Rectal smooth muscle tissue (tissue), 1 donor: ENCODE results near the gene RAB11FIP4.

Experiments
- H3K27ac ChIP-seq: one replicate; pipeline ENCODE4 v1.7.0; 2013; ENCODE audit warnings: low read depth, low read length, inconsistent platforms
- H3K27me3 ChIP-seq: one replicate; pipeline ENCODE4 v1.7.0; 2013; ENCODE audit warnings: low read length; ENCODE audit not compliant: control insufficient read depth, insufficient read depth
- H3K36me3 ChIP-seq: one replicate; pipeline ENCODE4 v1.7.0; 2013; ENCODE audit warnings: low read length; ENCODE audit not compliant: control insufficient read depth, insufficient read depth
- H3K4me1 ChIP-seq: one replicate; pipeline ENCODE4 v1.7.0; 2013; ENCODE audit warnings: low read length; ENCODE audit not compliant: control insufficient read depth, insufficient read depth
- H3K4me3 ChIP-seq: one replicate; pipeline ENCODE4 v1.7.0; 2013; ENCODE audit warnings: low read length
- H3K9ac ChIP-seq: one replicate; pipeline ENCODE4 v1.7.0; 2013; ENCODE audit warnings: low read length

RAB11FIP4 gene

GRCh38 chr17:31480067-31480466, 88.6 kb downstream of the RAB11FIP4 start:
- Histone ChIP-seq H3K36me3 (no peaks in the 10 kb centered on the region), H3K27me3 (no peaks in the 10 kb centered on the region), H3K4me1 (no peaks in the 10 kb centered on the region), H3K4me3 (no peak overlapping the region), H3K9ac (no peak overlapping the region), H3K27ac (no peak overlapping the region)

GRCh38 chr17:31480904-31481782, 89.7 kb downstream of the RAB11FIP4 start:
- no peaks in the 10 kb centered on the region for H3K4me1 ChIP-seq
- no peak overlapping the region for H3K27ac ChIP-seq
- H3K36me3 ChIP-seq, result no peaks in the 10 kb centered on the region
- no peak overlapping the region for H3K4me3 ChIP-seq
- no peak overlapping the region for H3K9ac ChIP-seq
- no peaks in the 10 kb centered on the region for H3K27me3 ChIP-seq

- no peak overlapping the region for H3K27ac ChIP-seq
- no peak overlapping the region for H3K4me3 ChIP-seq
- no peaks in the 10 kb centered on the region for H3K36me3 ChIP-seq
- no peaks in the 10 kb centered on the region for H3K27me3 ChIP-seq
- H3K9ac ChIP-seq, result no peak overlapping the region
- H3K4me1 ChIP-seq, result no peaks in the 10 kb centered on the region
Measured at GRCh38 chr17:31481783-31482081, 90.3 kb downstream of the RAB11FIP4 start.

- no peaks in the 10 kb centered on the region for H3K4me1 ChIP-seq
- peaks cover 2% of the 10 kb centered on the region for H3K27me3 ChIP-seq
- H3K27ac ChIP-seq, result no peak overlapping the region
- H3K9ac ChIP-seq, result no peak overlapping the region
- no peak overlapping the region for H3K4me3 ChIP-seq
- H3K36me3 ChIP-seq, result no peaks in the 10 kb centered on the region
Measured at GRCh38 chr17:31484821-31485220, 93.3 kb downstream of the RAB11FIP4 start.

GRCh38 chr17:31486351-31487062, 95.0 kb downstream of the RAB11FIP4 start:
- H3K36me3 ChIP-seq, result no peaks in the 10 kb centered on the region
- no peak overlapping the region for H3K27ac ChIP-seq
- no peak overlapping the region for H3K9ac ChIP-seq
- H3K27me3 ChIP-seq, result peaks cover 2% of the 10 kb centered on the region
- no peaks in the 10 kb centered on the region for H3K4me1 ChIP-seq
- no peak overlapping the region for H3K4me3 ChIP-seq

- Histone ChIP-seq H3K27ac (no peak overlapping the region), H3K9ac (no peak overlapping the region), H3K27me3 (peaks cover 2% of the 10 kb centered on the region), H3K4me3 (peak overlapping the region; percentile 49), H3K36me3 (no peaks in the 10 kb centered on the region), H3K4me1 (no peaks in the 10 kb centered on the region)
Measured at GRCh38 chr17:31487063-31487647, 95.7 kb downstream of the RAB11FIP4 start.

GRCh38 chr17:31487648-31488263, 96.3 kb downstream of the RAB11FIP4 start:
- Histone ChIP-seq H3K9ac (no peak overlapping the region), H3K4me1 (no peaks in the 10 kb centered on the region), H3K4me3 (peak overlapping the region; percentile 74), H3K27me3 (peaks cover 2% of the 10 kb centered on the region), H3K36me3 (no peaks in the 10 kb centered on the region), H3K27ac (no peak overlapping the region)

GRCh38 chr17:31488264-31488981, 96.9 kb downstream of the RAB11FIP4 start:
- no peaks in the 10 kb centered on the region for H3K36me3 ChIP-seq
- H3K4me3 ChIP-seq, result peak overlapping the region; percentile 74
- no peak overlapping the region for H3K27ac ChIP-seq
- H3K27me3 ChIP-seq, result peaks cover 2% of the 10 kb centered on the region
- H3K9ac ChIP-seq, result peak overlapping the region; percentile 27
- no peaks in the 10 kb centered on the region for H3K4me1 ChIP-seq

GRCh38 chr17:31488982-31489294, 97.5 kb downstream of the RAB11FIP4 start:
- Histone ChIP-seq H3K4me1 (no peaks in the 10 kb centered on the region), H3K27me3 (peaks cover 2% of the 10 kb centered on the region), H3K36me3 (no peaks in the 10 kb centered on the region), H3K4me3 (peak overlapping the region; percentile 74), H3K27ac (no peak overlapping the region), H3K9ac (no peak overlapping the region)

GRCh38 chr17:31489295-31490018, 98.0 kb downstream of the RAB11FIP4 start:
- H3K9ac ChIP-seq, result no peak overlapping the region
- H3K36me3 ChIP-seq, result no peaks in the 10 kb centered on the region
- H3K4me1 ChIP-seq, result no peaks in the 10 kb centered on the region
- H3K4me3 ChIP-seq, result peak overlapping the region; percentile 74
- peaks cover 2% of the 10 kb centered on the region for H3K27me3 ChIP-seq
- no peak overlapping the region for H3K27ac ChIP-seq

- H3K9ac ChIP-seq, result no peak overlapping the region
- H3K4me3 ChIP-seq, result no peak overlapping the region
- H3K27ac ChIP-seq, result no peak overlapping the region
Measured at GRCh38 chr17:31490019-31490650, 98.7 kb downstream of the RAB11FIP4 start.

More at GRCh38 chr17:31490019-31490650, 98.7 kb downstream of the RAB11FIP4 start:
- peaks cover 2% of the 10 kb centered on the region for H3K27me3 ChIP-seq
- no peaks in the 10 kb centered on the region for H3K36me3 ChIP-seq
- H3K4me1 ChIP-seq, result no peaks in the 10 kb centered on the region
